ENCODE data around the gene PLXNC1.

Gene PLXNC1

GRCh38 chr12:94135896-94136295, 12.5 kb upstream of the PLXNC1 start:
- no peak overlapping the region for H3K4me3 ChIP-seq (ENCODE audit: low read depth, low read length)

GRCh38 chr12:94139816-94140215, 8.6 kb upstream of the PLXNC1 start:
- no peaks in the 10 kb centered on the region for H3K9me3 ChIP-seq (ENCODE audit: severe bottlenecking)
- H3K27me3 ChIP-seq (ENCODE audit: insufficient read depth, low read depth, severe bottlenecking): no peaks in the 10 kb centered on the region
- no peak for TF ChIP-seq CTCF (IDR thresholded peaks at IDR 0.05; ENCODE audit: low read depth, low read length)
- no peak for DNase-seq
- no peak overlapping the region for H3K27ac ChIP-seq
- H3K4me3 ChIP-seq (ENCODE audit: low read depth, low read length): no peak overlapping the region
- H3K36me3 ChIP-seq: no peaks in the 10 kb centered on the region

More at GRCh38 chr12:94135896-94136295, 12.5 kb upstream of the PLXNC1 start:
- peaks cover 2% of the 10 kb centered on the region for H3K9me3 ChIP-seq (ENCODE audit: severe bottlenecking)
- no peaks in the 10 kb centered on the region for H3K36me3 ChIP-seq
- no peak overlapping the region for H3K27ac ChIP-seq
- TF ChIP-seq CTCF (IDR thresholded peaks at IDR 0.05; ENCODE audit: low read depth, low read length): no peak
- no peak for DNase-seq
- no peaks in the 10 kb centered on the region for H3K27me3 ChIP-seq (ENCODE audit: insufficient read depth, low read depth, severe bottlenecking)

- Histone ChIP-seq H3K36me3 (no peaks in the 10 kb centered on the region), H3K9me3 (ENCODE audit: severe bottlenecking) (no peaks in the 10 kb centered on the region), H3K4me3 (ENCODE audit: low read depth, low read length) (no peak overlapping the region), H3K27ac (no peak overlapping the region), H3K27me3 (ENCODE audit: insufficient read depth, low read depth, severe bottlenecking) (no peaks in the 10 kb centered on the region)
- peak; percentile 58 for DNase-seq
- peak; percentile 87 for TF ChIP-seq CTCF (IDR thresholded peaks at IDR 0.05; ENCODE audit: low read depth, low read length)
Observed at GRCh38 chr12:94140556-94140955, 7.8 kb upstream of the PLXNC1 start.

- Histone ChIP-seq H3K4me3 (ENCODE audit: low read depth, low read length) (no peak overlapping the region), H3K36me3 (no peaks in the 10 kb centered on the region), H3K9me3 (ENCODE audit: severe bottlenecking) (no peaks in the 10 kb centered on the region), H3K27me3 (ENCODE audit: insufficient read depth, low read depth, severe bottlenecking) (peaks cover under 1% of the 10 kb centered on the region), H3K27ac (no peak overlapping the region)
- TF ChIP-seq CTCF (IDR thresholded peaks at IDR 0.05; ENCODE audit: low read depth, low read length): no peak
- no peak for DNase-seq
Observed at GRCh38 chr12:94141004-94141764, 7.2 kb upstream of the PLXNC1 start.

GRCh38 chr12:94141892-94142291, 6.5 kb upstream of the PLXNC1 start:
- no peak for TF ChIP-seq CTCF (IDR thresholded peaks at IDR 0.05; ENCODE audit: low read depth, low read length)
- Histone ChIP-seq H3K4me3 (ENCODE audit: low read depth, low read length) (no peak overlapping the region), H3K27ac (no peak overlapping the region), H3K9me3 (ENCODE audit: severe bottlenecking) (no peaks in the 10 kb centered on the region), H3K27me3 (ENCODE audit: insufficient read depth, low read depth, severe bottlenecking) (peaks cover 8% of the 10 kb centered on the region), H3K36me3 (no peaks in the 10 kb centered on the region)
- no peak for DNase-seq

GRCh38 chr12:94143438-94143837, 4.9 kb upstream of the PLXNC1 start:
- no peak for DNase-seq
- H3K27me3 ChIP-seq (ENCODE audit: insufficient read depth, low read depth, severe bottlenecking): peaks cover 19% of the 10 kb centered on the region
- H3K27ac ChIP-seq: no peak overlapping the region
- TF ChIP-seq CTCF (IDR thresholded peaks at IDR 0.05; ENCODE audit: low read depth, low read length): no peak
- H3K9me3 ChIP-seq (ENCODE audit: severe bottlenecking): no peaks in the 10 kb centered on the region
- no peaks in the 10 kb centered on the region for H3K36me3 ChIP-seq
- H3K4me3 ChIP-seq (ENCODE audit: low read depth, low read length): no peak overlapping the region

All from WERI-Rb-1 (cell line).